Ramos (cell line): ENCODE data around the gene ISM2.

Source experiments
- in situ Hi-C: fragments of 300-500 bp; cut with MboI; formaldehyde crosslinking; loops from one replicate; pipeline ENCODE4 v1.14.3; 2022; ENCODE audit warnings: low sequenced_read_pairs; ENCODE audit not compliant: unreplicated experiment

ISM2 gene

GRCh38 chr14:77508876-77509275, 10.3 kb upstream of the ISM2 start:
- in situ Hi-C loops: no loop called here

- in situ Hi-C loops: no loop called here
These were observed 9.6 kb upstream of the ISM2 start for GRCh38 chr14:77508249-77508648.

- in situ Hi-C loops: no loop called here
These were observed 9.1 kb upstream of the ISM2 start for GRCh38 chr14:77507762-77508161.

- in situ Hi-C loops: no loop called here
These were observed 6.4 kb upstream of the ISM2 start for GRCh38 chr14:77505031-77505430.

- in situ Hi-C loops: no loop called here
These were observed 4.5 kb upstream of the ISM2 start for GRCh38 chr14:77503138-77503537.

- in situ Hi-C loops: no loop called here
These were observed 3.6 kb upstream of the ISM2 start for GRCh38 chr14:77502109-77502782.

- in situ Hi-C loops: no loop called here
These were observed 440 bp upstream of the ISM2 start for GRCh38 chr14:77498984-77499527.

- in situ Hi-C loops: no loop called here
These were observed 3.3 kb downstream of the ISM2 start for GRCh38 chr14:77495334-77495733.

GRCh38 chr14:77491056-77491455, 7.6 kb downstream of the ISM2 start:
- in situ Hi-C loops: no loop called here

- in situ Hi-C loops: no loop called here
These were observed 8.1 kb downstream of the ISM2 start for GRCh38 chr14:77490347-77490986.

- in situ Hi-C loops: no loop called here
These were observed 9.6 kb downstream of the ISM2 start for GRCh38 chr14:77489041-77489440.

GRCh38 chr14:77488558-77488957, 10.1 kb downstream of the ISM2 start:
- in situ Hi-C loops: no loop called here

GRCh38 chr14:77485901-77486678, 12.5 kb downstream of the ISM2 start:
- in situ Hi-C loops: no loop called here

- in situ Hi-C loops: no loop called here
These were observed 13.4 kb downstream of the ISM2 start for GRCh38 chr14:77485256-77485655.

GRCh38 chr14:77482422-77482821, 16.2 kb downstream of the ISM2 start:
- in situ Hi-C loops: no loop called here

GRCh38 chr14:77478796-77479195, 19.8 kb downstream of the ISM2 start:
- in situ Hi-C loops: no loop called here

GRCh38 chr14:77478029-77478428, 20.6 kb downstream of the ISM2 start:
- in situ Hi-C loops: no loop called here

- in situ Hi-C loops: no loop called here
These were observed 23.0 kb downstream of the ISM2 start for GRCh38 chr14:77475432-77476115.

- in situ Hi-C loops: no loop called here
These were observed 24.0 kb downstream of the ISM2 start for GRCh38 chr14:77474479-77475177.

GRCh38 chr14:77473921-77474320, 24.7 kb downstream of the ISM2 start:
- in situ Hi-C loops: no loop called here
